ENCODE data around the gene SLC11A1. TPM values are rescaled to one million over a fixed set of nuclear protein-coding genes. Genes with fewer than 3 reads are reported as not detected.

Gene SLC11A1
- total RNA-seq, 1 donor from 2014 or later = 6.8 TPM

GRCh38 chr2:218393750-218394290 lies 11.7 kb downstream of the SLC11A1 start:
- no peak for DNase-seq

GRCh38 chr2:218394298-218395089 lies 12.4 kb downstream of the SLC11A1 start:
- no peak for DNase-seq

GRCh38 chr2:218395090-218395444 lies 13.0 kb downstream of the SLC11A1 start:
- no peak for DNase-seq

DNA sequence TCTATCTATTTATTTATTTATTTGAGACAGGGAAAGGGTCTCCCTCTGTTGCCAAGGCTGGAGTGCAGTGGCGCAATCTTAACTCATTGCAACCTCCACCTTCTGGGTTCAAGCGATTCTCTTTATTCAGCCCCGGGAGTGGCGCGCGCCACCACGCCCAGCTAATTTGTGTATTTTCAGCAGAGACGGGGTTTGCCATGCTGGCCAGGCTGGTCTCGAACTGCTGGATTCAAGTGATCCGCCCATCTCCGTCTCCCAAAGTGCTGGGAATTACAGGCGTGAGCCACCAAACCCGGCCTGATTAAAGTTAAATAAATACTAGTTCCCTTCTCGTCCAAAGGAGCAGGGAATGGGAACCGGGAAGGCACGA lies 13.4 kb downstream of the SLC11A1 start:
- DNase-seq = no peak

DNA sequence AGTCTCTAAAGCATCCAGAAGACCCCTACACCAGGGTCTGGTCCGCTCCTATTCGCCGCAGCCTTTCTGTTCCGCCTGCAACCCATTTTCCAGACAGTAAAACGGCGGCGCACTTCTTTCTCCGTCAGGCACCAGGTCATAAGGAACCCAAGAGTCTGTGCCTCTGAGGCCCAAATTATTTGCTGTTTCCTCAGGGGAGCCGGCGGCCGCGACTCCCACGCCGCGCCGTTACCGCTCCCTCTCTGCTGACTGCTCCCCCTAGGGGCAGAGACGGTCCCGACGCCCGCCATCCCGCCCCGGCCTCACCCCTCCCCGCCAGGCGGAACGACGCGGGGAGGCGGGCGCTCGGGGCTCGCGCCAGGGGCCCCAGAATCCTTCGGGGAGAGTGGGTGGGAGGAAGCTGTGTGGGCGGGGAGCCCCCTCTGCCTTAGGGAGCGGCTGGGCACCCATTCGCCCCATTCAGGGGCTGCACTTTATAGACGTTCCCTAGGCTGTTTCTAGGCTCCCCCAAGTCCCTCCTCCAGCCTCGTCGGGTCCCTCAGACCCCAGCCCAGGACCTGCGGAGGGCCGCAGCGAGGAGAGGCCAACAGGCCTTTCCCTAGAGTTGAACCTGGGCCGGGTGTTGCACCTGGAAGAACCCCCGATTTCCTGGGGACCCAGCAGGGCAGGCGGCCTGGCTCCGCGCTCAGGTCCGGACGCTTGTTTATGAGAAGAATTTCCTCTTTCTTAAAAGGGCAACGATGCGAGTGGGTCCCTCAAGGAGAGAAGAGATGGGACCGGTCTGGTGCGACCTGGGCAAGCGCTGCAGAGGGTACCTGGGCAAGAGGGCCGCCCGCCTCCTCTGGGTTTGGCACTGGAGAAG lies 14.0 kb downstream of the SLC11A1 start:
- DNase-seq = peak; percentile 97

- peak; percentile 89 for DNase-seq
Measured at GRCh38 chr2:218396688-218397462, 14.8 kb downstream of the SLC11A1 start.

GRCh38 chr2:218397463-218397819 lies 15.4 kb downstream of the SLC11A1 start:
- no peak for DNase-seq

DNA sequence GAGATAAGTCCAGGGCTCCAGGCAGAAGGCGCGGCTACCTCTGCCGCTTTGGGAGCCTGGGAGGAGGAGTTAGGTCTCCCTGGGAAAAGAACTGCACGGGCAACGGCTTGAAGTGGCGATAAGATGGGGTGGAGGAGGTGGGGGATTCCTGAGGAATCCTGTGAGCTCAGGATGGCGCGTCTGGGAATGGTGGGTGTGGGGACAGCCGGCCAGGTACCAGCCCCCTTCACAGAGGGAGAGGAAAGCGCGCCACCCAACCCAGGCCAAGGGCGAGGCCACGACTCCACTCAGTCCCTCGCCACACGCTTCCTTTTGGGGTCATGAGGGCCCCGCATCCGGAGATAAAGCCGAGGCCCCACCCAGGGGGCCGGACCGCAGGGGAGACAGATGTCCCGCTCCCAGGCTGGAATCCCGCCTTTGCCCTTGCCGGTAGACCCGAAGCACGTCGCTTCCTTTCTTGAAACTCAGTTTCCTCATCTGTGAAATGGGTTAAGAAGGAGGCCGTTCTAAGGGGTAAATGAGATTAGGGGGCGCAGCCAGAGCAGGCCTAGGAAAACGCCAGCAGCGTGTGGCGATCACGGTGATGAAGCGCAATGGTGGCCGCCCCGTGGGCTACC lies 15.9 kb downstream of the SLC11A1 start:
- peak; percentile 76 for DNase-seq

- peak; percentile 94 for DNase-seq
Measured at GRCh38 chr2:218398437-218399390, 16.6 kb downstream of the SLC11A1 start.

GRCh38 chr2:218399391-218400166 lies 17.5 kb downstream of the SLC11A1 start, which contains the start of gene CTDSP1:
Gene CTDSP1, plus strand, starts transcription at chr2:218399868. Its CDS starts 223 bp downstream, at chr2:218400091.
- peak; percentile 99 for DNase-seq

- peak; percentile 55 for DNase-seq
Measured at GRCh38 chr2:218400167-218400929, 18.3 kb downstream of the SLC11A1 start.

DNA sequence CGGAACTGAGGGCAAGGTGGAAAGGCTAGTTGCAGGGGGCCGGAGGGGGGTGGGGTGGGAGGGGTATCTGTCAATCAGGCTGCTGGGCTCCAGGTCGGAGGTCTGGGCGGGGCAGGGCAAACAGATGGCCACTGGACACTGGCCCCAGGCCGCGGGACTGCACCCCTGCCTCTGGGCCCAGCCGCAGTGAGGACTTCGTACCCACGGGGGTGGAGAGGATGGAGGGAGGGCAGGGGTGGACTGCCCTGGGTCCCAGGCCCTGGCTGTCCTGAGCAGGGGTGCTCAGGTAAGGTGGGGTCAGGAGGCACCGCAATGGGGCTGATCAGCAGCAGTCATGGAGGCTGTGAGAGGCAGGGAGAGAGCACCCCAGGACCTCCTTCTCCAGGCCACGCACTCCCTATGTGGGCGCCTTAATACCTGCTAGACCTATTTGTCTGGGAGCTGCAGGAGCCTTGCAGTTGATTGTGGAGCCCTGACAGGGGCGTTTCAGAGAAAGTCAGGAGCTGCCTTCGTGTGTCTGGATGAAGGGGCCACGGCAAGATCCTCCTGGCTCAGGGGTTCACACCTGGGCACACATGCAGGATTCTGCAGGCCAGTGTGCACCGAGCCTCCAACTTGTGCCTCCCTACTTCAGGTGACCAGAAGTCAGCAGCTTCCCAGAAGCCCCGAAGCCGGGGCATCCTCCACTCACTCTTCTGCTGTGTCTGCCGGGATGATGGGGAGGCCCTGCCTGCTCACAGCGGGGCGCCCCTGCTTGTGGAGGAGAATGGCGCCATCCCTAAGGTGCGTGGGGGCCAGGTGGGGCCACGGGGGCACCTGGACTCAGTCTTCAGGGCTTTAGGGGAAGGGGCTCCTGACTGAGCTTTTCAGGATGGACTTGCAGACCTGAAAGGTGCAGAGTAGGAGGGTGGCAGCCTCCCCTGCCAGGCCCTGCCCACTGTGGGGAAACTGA lies 19.1 kb downstream of the SLC11A1 start:
- no peak for DNase-seq

DNA sequence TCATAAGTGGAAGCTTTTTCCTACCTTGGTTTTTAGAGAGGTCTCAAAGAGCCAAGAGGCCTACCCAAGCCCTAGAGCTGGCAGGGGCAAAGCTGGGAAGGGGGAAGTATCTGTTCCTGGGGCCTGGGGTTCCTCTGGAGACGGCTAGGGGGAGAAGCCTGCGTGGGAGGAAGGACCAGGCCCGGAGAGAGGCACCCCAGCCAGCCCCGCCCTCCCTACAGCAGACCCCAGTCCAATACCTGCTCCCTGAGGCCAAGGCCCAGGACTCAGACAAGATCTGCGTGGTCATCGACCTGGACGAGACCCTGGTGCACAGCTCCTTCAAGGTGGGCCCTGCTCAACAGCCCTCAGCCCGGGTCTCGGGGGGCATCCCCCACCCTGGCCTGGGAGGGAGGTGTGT lies 19.8 kb downstream of the SLC11A1 start:
- no peak for DNase-seq

DNA sequence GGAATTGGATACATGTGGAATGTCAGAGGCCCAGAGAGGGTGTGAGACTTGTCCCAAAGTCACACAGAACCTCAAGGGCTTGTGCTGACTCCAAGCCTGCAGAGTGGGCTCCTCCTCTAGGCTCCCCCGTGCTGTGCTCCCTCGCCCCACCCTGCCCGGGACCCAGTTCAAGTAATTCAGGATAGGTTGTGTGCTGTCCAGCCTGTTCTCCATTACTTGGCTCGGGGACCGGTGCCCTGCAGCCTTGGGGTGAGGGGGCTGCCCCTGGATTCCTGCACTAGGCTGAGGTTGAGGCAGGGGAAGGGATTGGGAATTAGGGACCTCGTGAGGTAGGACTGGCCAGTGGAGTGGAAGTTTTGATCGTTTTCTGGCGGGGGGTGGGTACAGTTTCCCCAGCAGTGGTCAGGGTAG lies 20.4 kb downstream of the SLC11A1 start:
- DNase-seq = no peak

GRCh38 chr2:218402911-218403411 lies 20.9 kb downstream of the SLC11A1 start:
- no peak for DNase-seq

- DNase-seq = no peak
Measured at GRCh38 chr2:218403810-218404209, 21.7 kb downstream of the SLC11A1 start.

DNA sequence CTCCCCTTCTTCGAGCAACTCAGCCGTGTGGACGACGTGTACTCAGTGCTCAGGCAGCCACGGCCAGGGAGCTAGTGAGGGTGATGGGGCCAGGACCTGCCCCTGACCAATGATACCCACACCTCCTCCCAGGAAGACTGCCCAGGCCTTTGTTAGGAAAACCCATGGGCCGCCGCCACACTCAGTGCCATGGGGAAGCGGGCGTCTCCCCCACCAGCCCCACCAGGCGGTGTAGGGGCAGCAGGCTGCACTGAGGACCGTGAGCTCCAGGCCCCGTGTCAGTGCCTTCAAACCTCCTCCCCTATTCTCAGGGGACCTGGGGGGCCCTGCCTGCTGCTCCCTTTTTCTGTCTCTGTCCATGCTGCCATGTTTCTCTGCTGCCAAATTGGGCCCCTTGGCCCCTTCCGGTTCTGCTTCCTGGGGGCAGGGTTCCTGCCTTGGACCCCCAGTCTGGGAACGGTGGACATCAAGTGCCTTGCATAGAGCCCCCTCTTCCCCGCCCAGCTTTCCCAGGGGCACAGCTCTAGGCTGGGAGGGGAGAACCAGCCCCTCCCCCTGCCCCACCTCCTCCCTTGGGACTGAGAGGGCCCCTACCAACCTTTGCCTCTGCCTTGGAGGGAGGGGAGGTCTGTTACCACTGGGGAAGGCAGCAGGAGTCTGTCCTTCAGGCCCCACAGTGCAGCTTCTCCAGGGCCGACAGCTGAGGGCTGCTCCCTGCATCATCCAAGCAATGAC lies 22.4 kb downstream of the SLC11A1 start:
- DNase-seq = no peak
